ENCODE data around the gene RANBP10.
"Not testable (repeated sequence)": the region's sequence is repeated elsewhere in the genome, so short reads cannot be mapped to it uniquely, and the experiment has no call there.

The RANBP10 gene

DNA sequence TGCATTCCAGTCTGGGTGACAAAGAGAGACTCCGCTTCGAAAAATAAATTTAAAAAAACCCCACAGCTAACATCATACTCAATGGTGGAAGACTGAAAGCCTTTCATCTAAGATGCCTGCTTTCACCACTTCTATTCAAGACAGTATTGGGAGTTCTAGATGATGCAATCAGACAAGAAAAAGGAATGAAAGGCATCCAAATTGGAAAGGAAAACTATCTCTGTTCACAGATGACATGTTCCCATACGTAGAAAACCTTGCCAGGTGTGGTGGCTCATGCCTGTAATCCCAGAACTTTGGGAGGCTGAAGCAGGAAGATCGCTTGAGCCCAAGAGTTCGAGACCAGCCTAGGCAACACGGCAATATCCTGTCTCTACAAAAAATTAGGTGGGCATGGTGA, 31.1 kb downstream of the RANBP10 start:
- DNase-seq: no peak

DNA sequence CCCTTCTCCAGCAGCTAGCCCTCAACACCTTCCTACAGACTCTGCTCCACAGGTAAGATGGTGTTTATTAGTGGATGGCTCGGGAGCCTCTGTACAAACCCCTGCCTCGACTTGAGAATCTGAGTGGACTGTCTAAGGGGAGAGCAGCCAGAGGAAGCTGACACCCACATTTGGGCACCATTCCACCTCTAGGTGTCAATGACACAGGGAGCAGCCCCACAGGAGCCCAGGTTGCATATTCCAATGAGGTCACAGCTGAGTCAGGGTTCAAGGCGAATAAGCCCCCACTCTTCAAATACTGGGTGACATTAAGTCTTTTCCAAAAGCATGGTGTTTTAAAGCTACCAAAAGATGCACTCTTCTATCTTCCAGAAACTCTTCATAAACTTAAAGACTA, 31.9 kb downstream of the RANBP10 start:
- DNase-seq: no peak

DNA sequence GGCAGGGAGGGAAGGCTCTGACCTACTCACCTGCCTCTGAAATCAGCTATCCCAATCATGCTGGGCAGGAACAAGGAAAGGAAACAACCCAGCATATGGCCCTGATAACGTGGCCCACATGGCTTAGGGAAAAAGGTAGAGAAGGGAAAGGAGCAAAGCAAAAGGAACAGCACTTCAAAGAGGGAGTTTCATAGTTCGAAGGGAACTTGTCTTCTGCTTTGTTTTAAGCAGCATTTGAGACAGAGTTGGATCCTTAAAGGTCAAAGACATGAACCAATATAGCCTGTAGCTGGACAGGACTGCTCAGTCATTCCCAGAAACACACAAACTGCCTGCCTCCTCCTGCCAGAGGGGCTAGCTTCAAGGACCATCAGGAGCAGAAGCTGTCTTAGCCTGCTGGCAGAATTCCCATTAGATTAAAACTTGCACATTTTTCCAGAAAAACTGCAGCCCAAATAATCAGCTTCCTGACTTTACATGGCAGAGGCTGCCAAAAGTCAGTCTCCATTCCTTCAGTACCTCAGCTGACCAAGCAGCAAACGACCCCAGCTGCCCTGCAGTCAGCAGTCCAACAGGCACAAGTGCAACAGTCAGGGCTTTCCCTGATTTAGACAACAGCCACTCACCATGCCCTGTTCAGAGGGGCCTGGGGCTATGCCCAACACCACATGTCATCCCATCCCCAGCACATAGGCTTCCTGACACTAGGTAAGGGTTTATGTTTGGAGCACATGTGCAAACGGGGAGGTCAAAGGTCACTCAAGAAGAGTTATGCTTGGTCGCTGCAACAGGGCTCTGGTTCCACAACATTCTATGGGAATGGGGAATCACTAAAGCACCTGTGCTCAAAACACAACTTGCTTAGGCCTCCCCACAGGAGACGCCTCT, 32.5 kb downstream of the RANBP10 start:
- no peak for DNase-seq

DNA sequence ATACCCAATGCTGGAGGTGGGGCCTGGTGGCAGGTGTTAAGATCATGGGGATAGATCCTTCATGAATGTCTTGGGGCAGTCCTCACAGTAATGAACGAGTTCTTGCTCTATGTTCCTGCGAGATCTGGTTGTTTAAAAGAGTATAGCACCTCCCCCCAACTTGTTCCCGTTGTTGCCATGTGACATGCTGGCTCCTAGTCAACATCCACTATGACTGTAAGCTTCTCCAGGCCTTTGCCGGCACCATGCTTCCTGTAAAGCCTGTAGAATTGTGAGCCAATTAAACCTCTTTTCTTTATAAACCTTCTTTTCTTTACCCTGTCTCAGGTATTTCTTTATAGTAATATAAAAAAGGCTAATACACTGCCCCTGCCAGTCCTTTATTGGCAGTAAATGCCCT, 33.3 kb downstream of the RANBP10 start:
- DNase-seq: no peak

DNA sequence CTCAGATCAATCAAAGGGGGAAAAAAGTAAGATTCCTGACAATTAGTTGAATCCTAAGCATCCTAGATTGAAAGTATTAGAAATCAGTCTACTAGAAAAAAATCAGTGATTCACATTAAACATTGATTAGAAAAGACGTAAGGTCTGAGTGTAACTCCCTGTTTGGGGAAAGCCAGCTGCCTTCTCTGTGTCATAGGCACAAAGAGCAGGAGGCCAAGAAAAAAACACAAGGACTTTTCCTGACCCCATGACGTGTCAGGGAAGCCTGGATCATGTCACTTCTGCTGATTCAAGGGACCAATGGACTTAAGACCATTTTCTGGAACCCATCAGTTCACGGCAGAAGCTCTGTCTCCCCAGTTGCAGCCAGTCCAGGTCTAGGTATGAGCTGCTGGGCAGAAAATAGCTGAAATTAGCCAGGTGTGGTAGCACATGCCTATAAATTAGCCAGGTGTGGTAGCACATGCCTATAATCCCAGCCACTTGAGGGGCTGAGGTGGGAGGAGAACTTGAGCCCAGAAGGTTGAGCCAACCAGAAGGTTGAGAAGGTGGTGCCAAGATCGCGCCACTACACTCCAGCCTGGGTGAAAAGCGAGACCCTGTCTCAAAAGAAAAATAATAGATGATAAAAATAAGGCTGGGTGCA, 35.9 kb downstream of the RANBP10 start:
- DNase-seq: no peak

DNA sequence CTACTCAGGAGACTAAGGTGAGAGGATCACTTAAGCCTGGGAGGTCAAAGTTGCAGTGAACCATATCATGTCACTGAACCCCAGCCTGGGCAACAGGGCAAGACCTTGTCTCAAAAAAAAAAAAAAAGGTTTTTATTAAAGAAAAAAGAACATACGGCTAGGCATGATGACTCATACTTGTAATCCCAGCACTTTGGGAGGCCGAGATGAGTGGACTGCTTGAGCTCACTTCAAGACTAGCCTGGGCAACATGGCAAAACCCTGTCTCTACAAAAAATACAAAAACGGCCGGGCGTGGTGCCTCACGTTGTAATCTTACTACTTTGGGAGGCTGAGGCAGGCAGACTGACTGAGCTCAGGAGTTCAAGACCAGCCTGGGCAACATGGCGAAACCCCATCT, 38.4 kb downstream of the RANBP10 start:
- no peak for DNase-seq

DNA sequence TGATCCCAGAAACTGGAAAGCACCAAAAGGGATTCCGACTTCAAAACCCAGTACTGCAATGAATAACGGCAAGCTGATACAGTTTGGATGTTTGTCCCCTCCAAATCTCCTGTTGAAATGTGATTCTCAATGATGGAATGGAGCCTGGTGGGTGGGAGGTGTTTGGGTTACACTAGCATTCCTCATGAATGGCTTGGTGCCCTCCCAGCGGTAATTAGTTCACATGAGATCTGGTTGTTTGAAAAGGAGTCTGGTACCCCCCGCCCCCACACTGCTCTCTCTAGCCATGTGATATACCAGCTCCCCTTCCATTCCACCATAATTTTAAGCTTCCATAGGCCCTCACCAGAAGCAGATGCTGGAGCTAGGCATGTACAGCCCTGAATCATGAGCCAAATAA, 40.1 kb downstream of the RANBP10 start:
- no peak for DNase-seq

DNA sequence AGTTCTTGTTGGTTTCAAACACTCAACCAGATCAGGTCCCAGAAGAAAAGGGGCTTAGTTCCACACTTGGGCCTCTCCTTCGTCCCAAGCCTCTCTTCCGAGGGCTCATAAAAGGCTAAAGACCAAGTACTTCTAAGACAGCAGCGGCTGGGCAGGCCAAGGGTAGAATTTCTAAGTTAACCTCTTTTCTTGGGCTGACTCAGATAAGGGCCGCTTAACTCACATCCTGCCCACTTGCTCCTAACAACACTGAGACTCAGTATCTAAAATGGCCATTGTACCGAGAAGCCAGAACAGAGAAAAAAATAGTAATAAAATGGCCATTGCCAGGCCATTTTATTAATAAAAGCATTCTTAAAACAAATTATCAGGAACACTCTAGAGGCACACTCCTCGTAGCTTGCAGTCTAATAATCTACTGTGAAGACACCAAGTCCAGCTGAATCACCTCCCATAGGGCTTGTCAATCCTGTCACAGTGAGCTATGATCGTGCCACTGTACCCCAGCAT, 42.1 kb downstream of the RANBP10 start:
- DNase-seq: no peak

DNA sequence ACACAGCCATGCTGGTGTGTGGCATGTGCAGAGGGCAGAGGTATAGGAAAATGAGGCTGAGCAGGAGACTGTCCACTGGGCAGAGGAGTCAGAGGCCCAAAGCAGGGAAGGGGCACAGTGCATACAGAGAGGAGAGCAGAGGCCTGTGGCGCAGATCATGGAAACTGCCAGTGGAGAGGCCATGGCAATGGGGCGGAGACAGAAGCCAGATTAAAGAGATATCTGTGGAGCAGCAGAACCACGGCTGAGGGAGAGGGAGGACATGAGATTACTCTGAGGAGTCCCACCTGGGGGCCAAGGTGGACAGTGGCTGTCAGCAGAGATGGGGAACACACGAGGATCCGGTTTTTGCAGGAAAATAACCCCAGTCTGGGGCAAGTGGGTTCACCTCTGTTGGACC, 43.3 kb downstream of the RANBP10 start:
- DNase-seq: no peak

DNA sequence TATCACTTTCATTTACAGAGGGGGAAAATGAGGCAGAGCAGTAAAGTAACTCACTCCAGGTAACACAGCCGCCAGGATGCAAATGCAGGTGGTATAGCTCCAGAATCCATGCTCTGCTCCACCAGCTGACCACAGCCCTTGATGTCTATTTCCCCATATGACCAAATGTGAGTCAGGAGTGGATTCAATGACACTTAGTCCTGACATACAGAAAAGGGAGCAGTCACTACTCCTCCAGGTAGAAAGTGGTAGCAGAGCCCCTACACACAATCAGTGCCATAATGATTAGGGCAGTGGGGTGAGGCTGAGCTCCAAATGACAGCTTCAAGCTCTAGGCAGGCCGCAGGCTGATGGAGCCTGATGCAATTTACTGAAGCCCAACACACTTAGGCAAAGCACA, 44.0 kb downstream of the RANBP10 start:
- DNase-seq: no peak

DNA sequence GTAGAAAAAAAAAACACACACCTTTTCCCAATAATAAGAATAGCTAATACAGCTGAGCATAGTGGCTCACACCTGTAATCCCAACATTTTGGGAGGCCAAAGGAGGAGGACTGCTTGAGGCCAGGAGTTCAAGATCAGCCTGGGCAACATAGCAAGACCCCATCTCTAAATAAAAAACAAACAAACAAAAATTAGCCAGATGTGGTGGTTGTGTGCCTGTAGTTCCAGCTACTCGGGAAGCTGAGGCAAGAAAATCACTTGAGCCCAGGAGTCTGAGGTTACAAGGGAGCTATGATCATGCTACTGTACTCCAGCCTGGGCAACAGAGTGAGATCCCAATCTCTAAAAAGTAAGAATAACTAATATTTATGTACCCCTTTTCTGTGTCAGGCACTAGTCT, 44.4 kb downstream of the RANBP10 start:
- no peak for DNase-seq

DNA sequence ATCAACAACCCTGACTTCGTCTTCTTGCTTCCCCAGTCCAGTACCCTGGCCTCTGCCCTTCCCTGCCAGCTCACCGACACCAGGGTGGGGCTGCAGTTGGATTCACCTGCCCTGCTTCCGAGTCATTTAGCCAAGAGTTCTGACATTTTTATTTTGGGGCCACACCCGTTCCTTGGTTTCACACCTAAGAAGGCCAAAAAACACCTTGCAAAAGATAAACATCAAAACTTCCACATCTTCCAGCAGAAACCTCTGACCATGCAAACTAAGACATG, 45.5 kb downstream of the RANBP10 start:
- DNase-seq: no peak

DNA sequence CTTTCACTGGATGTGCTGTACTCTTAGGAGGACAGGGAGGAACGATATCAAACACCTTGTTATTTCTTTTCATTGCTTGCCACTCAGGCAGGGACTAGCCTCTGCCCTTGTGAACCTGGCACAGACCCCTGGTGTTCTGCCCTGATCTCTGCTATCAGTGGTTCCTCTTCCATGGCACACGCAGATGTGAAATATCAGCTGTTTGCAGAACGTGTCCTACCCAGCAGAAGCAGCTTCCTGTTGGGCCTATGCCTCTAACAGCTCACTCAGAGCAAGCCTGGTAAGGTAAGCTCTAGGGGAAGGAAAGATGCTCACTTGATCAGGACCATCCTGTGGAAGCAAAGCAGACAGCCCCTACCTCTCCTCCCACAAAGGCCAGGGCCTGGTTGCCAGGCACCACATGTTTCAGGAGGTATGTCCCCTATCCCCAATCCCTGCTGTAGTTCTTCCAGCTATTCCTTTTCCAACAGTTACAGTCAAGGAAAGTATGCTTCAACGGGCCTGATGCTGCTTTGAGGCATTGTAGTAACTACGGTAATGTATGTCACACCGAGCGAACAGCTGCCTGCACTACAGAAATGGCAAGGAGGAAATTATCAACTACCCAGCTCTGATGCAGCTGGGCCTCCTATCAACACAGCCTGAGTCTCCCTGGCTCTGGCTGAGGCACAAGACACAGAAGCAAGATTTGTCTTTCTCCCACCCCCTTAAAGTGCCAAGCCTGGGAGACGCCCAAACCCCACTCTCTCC, 46.0 kb downstream of the RANBP10 start:
- no peak for DNase-seq

DNA sequence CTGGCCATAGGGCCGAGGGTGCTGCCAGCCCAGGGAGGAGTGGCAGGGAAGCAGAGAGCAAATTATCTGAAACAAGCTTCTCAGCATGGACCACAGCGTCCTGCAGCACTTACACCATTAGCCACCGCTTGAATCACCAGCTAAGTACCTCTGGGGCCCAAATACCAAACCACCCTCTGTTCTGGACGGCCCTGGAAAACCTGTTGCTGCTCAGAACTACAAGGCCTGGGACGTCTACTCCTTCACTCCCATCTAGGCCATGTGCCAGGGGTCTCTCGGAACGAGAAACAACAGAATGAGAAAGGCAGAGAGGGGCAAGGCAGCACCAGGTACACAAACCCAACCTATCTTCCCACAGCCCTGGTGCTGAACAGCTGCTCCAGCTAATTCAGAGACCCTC, 47.4 kb downstream of the RANBP10 start:
- DNase-seq: no peak

DNA sequence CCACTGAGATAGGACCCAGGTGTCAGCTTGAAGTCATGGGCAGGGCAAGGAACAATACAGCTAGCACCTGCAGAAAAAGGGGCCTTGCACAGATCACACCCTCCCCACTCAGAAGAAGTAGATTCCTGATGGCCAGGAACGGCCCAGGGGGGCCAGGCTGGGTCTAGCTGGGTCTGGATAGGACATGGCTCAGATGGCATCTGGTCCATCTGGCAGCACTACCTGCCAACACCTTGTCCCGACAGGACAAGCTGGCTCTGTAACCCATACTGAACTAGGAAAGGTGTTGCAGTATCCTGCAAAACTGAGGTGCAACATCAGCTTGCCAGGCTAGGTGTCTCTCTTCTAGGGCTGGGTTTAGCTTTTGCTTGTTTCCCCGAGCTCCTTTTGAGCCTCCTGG, 48.4 kb downstream of the RANBP10 start:
- DNase-seq: no peak

DNA sequence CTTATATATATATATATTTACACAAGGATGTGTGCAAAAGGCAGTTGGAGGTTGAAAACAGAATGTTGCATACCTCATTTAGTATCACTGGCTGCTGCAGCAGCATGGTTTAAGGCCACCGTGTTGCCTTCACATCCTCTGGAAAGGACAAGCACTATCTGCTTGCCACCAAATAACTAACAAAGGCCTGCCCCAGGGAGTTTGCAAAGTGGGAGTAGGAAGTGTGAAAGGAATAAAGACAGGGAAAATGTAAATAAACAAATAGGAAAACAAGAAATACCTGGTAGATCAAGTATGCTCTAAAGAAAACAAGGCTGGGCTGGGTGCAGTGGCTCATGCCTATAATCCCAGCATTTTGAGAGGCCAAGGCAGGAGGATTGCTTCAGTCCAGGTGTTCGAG, 53.7 kb downstream of the RANBP10 start:
- DNase-seq: no peak

DNA sequence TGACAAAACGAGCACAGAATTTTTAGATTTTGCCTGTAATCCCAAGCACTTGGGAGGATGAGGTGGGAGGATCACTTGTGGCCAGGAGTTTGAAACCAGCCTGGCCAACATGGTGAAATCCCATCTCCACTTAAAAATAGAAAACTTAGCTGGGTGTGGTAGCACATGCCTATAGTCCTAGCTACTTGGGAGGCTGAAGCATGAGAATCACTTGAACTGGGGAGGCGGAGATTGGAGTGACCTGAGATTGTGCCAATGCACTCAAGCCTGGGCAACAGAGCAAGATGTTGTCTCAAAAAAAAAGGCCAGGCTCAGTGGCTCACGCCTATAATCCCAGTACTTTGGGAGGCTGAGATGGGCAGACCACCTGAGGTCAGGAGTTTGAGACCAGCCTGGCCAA, 55.0 kb downstream of the RANBP10 start:
- DNase-seq: not testable (repeated sequence)

DNA sequence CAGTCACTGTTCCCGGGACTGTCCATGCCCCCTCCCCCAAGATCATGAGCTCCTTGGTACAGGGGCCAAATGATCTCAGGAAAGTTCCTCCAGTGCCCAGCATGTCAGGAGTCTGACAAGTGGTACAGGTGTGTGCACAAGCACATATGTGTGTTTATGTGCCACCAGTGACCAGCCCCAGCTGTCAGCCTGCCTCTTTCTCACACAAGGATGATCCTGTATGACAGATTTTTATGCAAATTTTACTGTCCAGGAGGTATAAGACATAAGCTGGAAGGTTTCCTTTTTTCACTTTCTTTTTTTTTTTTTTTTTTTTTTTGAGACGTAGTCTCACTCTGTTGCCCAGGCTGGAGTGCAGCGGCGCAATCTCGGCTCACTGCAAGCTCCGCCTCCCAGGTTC, 55.9 kb downstream of the RANBP10 start:
- no peak for DNase-seq

DNA sequence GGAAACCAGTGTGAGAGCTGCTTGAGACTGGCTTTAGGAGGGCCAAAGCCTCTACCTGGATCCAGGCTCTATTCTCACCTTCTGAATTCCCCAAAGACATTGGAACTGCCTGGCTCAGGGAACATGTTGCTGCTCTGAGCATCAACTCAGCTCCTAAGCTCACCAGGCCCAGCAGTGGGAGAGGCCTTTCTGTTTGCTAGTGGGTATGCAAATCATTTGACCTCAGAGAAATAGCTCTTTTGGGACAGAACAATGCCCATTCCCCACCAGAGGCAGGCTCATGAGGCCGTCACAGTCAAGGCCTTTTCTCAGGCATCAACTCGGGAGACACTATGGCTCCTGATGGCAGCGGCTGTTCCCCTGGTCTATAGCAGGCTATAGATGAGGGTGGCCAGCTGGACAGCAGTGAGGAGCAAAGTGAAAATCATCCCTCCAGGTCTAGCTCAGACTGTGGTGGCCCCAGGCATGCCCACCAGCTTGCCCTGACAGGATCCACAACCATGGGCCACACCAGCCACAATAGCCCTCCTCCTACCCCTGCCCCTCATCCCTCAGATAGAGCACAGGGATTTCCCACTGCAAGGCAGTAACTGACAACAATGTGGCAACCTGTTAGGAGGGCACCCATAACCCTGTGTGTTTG, 56.8 kb downstream of the RANBP10 start:
- DNase-seq: no peak

DNA sequence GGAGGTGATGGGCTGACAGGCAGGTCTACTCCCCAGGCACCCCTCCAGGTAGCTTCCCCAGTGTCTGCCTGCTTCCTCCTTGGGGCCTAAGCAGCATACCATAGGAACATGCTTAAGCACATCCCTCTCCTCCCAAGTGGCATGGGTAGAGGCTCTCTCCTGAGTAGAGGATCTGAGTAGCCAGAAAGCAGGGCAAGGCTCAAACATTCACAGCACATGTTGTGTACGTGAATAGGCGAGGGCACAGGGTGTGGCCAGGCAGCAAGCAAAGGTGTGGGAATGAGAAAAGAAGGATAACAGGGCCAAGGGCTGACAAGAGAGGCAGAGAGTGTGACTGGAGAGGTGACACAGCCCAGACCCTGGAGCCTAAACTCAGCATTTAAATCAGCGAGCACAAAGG, 57.5 kb downstream of the RANBP10 start:
- DNase-seq: no peak

DNA sequence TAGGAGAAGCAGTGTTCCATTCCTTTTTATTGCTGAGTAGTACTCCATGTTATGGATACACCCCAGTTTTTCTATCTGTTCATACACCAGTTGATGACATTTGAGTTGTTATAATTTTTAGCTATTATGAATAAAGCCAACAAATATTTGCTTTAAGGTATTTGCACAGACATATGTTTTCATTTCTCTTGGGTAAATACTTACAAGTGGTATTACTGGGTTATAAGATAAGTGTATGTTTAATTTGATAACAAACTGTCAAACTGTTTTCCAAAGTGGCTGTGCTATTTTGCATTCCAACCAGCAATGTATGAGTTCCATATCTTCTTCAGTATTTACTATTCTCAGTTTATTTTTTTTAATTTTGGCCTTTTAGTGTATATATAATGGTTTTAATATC, 59.5 kb downstream of the RANBP10 start:
- no peak for DNase-seq

DNA sequence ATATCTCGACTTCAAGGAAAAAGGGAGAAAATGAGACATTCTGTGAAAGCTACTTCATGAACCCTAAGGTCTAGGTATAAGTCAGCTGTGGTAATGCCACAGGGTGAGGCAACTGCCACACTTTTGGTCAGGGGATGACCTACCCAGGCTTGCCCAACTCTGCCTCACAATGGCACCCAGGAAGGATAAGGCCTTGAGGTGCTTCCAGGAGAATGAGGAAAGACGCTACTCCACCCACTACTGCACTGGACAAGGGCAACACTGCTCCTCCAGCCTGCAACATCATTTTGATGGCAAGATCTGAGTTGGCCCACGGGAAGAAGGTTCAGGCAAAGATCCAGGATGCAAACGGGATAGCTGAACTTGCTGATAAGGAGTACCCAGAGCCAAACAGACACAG, 65.2 kb downstream of the RANBP10 start:
- no peak for DNase-seq

DNA sequence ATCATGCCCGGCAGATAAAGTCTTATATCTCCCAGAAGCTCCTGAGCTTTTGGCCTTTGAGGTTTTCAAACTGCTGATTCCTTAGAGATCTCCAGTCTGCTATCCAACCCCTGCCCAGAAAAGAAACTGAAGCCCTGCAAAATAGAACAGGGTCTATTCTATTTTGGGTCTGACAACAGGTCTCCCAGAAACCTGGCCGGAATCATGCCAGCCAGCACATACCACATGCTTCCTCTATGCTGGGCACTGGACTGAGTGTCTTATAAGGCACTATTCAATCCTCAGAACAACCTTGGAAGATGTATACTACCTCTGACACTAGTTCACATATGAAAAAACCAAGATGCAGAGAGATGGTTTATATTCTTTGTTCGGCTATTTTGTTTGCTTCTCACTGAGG, 66.0 kb downstream of the RANBP10 start:
- no peak for DNase-seq

DNA sequence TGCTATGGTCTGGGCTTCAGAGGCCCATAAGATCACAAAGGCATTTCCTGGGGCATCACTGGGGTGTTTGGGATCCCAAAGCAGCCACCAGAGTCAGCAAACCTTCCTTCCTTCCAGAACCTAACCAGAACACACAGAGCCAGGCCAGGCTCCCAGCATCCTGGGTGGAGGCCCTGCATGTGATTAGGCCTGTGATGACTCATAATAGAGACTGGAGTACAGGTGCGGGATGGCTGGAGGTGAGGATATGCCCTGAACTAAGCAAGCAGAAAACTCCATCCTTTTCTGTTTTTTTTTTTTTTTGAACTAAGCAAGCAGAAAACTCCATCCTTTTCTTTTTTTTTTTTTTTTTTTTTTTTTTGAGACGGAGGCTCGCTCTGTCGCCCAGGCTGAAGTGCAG, 69.5 kb downstream of the RANBP10 start:
- DNase-seq: no peak
